KMS-11 (cell line): ENCODE data around the gene TYMP.

ENCODE experiments used
- H2AFZ ChIP-seq: fragments of 200-600 bp; sonication (generic); 2 replicates; pipeline ENCODE4 v1.6.1; 2016; ENCODE audit warnings: antibody characterized with exemption, mixed run types, low read depth
- H3K27ac ChIP-seq: fragments of 200-600 bp; sonication (generic); 2 replicates; pipeline ENCODE4 v1.6.1; 2016; ENCODE audit warnings: mild to moderate bottlenecking, mixed run types
- H3K27me3 ChIP-seq: fragments of 200-600 bp; sonication (generic); 2 replicates; pipeline ENCODE4 v1.6.1; 2017; ENCODE audit warnings: mild to moderate bottlenecking, low read depth, mixed run types, moderate library complexity; ENCODE audit not compliant: insufficient read depth
- H3K36me3 ChIP-seq: fragments of 200-600 bp; sonication (generic); 2 replicates; pipeline ENCODE4 v1.6.1; 2017; ENCODE audit warnings: mild to moderate bottlenecking, mixed run types; ENCODE audit not compliant: insufficient read depth
- H3K4me1 ChIP-seq: fragments of 200-600 bp; sonication (generic); 2 replicates; pipeline ENCODE4 v1.6.1; 2016; ENCODE audit warnings: mild to moderate bottlenecking, low read depth, mixed run types; ENCODE audit not compliant: poor library complexity, severe bottlenecking
- H3K4me2 ChIP-seq: fragments of 200-600 bp; sonication (generic); 2 replicates; pipeline ENCODE4 v1.7.0; 2016; ENCODE audit warnings: mild to moderate bottlenecking, mixed run types
- H3K4me3 ChIP-seq: fragments of 200-600 bp; sonication (generic); IDR thresholded peaks from 2 replicates; pipeline ENCODE4 v1.6.1; 2017; ENCODE audit warnings: low read depth, low read length, mixed read lengths; ENCODE audit not compliant: insufficient read depth
- H3K79me2 ChIP-seq: fragments of 200-600 bp; sonication (generic); 2 replicates; pipeline ENCODE4 v1.6.1; 2016; ENCODE audit warnings: low read depth, mixed run types; ENCODE audit not compliant: insufficient read depth
- H3K9ac ChIP-seq: fragments of 200-600 bp; sonication (generic); 2 replicates; pipeline ENCODE4 v1.6.1; 2016; ENCODE audit warnings: mild to moderate bottlenecking, mixed run types
- H4K20me1 ChIP-seq: fragments of 200-600 bp; sonication (generic); 2 replicates; pipeline ENCODE4 v1.6.1; 2016; ENCODE audit warnings: mild to moderate bottlenecking, mixed run types; ENCODE audit not compliant: insufficient read depth
- TF ChIP-seq, protein P1 (sequence below): fragments of 200-600 bp; sonication (generic); conservative IDR thresholded peaks from 2 replicates; pipeline ENCODE4 v1.6.1; 2017; ENCODE audit warnings: low read depth, mild to moderate bottlenecking, antibody characterized with exemption, low read length, moderate library complexity, mixed read lengths

TYMP gene

DNA sequence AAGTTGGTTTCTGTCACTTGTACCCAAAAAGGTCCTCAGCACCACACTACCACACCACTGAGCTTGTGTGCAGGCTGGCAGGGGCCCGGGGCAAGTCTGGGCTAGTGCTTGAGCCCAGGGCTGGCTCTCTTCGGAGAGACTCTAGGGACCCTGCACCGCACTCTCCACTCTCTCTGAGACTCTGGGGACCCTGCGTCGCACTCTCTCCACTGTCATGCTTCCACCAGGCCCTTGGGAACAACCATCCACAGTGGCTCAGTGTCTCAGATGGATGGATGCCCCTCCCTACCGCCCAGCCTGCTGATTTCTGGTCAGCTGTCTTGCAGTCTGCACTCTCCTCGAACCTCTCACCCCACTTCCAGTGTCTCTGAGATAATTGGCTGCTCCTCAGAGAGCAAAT is 52.9 kb downstream of the TYMP start:
- H3K4me3 ChIP-seq: no peak overlapping the region
- TF ChIP-seq, protein P1, sequence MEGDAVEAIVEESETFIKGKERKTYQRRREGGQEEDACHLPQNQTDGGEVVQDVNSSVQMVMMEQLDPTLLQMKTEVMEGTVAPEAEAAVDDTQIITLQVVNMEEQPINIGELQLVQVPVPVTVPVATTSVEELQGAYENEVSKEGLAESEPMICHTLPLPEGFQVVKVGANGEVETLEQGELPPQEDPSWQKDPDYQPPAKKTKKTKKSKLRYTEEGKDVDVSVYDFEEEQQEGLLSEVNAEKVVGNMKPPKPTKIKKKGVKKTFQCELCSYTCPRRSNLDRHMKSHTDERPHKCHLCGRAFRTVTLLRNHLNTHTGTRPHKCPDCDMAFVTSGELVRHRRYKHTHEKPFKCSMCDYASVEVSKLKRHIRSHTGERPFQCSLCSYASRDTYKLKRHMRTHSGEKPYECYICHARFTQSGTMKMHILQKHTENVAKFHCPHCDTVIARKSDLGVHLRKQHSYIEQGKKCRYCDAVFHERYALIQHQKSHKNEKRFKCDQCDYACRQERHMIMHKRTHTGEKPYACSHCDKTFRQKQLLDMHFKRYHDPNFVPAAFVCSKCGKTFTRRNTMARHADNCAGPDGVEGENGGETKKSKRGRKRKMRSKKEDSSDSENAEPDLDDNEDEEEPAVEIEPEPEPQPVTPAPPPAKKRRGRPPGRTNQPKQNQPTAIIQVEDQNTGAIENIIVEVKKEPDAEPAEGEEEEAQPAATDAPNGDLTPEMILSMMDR: no peak
- H4K20me1 ChIP-seq: no peaks in the 10 kb centered on the region
- no peak overlapping the region for H3K27ac ChIP-seq
- H3K4me2 ChIP-seq: no peak overlapping the region
- H3K79me2 ChIP-seq: peaks cover 25% of the 10 kb centered on the region
- H2AFZ ChIP-seq: no peak overlapping the region
- no peak overlapping the region for H3K9ac ChIP-seq
- peaks cover 17% of the 10 kb centered on the region for H3K4me1 ChIP-seq
- H3K36me3 ChIP-seq: no peaks in the 10 kb centered on the region
- no peaks in the 10 kb centered on the region for H3K27me3 ChIP-seq
